Breast epithelium (tissue), 3 donors: ENCODE results near the gene PIP4K2C.

Experiments used
- POLR2A ChIP-seq: fragments of 450-650 bp; IDR thresholded peaks from one replicate; pipeline ENCODE4 v1.6.1; 2016; ENCODE audit warnings: antibody characterized with exemption, mild to moderate bottlenecking, moderate library complexity
- POLR2AphosphoS5 ChIP-seq, 3 donors: sonication (generic); formaldehyde crosslinking; IDR thresholded peaks; one replicate each; pipeline ENCODE4 v1.6.1; 2017; ENCODE audit warnings: antibody characterized with exemption in 3 of 3
- TF ChIP-seq, protein P1 (sequence below), 3 donors: fragments of 450-650 bp; IDR thresholded peaks; one replicate each; pipeline ENCODE4 v1.5.1; 2016 to 2017; ENCODE audit warnings: antibody characterized with exemption in 3 of 3, mild to moderate bottlenecking in 3 of 3, moderate library complexity in 3 of 3

GRCh38 chr12:57618966-57619433, 28.0 kb downstream of the PIP4K2C start:
- TF ChIP-seq, protein P1, sequence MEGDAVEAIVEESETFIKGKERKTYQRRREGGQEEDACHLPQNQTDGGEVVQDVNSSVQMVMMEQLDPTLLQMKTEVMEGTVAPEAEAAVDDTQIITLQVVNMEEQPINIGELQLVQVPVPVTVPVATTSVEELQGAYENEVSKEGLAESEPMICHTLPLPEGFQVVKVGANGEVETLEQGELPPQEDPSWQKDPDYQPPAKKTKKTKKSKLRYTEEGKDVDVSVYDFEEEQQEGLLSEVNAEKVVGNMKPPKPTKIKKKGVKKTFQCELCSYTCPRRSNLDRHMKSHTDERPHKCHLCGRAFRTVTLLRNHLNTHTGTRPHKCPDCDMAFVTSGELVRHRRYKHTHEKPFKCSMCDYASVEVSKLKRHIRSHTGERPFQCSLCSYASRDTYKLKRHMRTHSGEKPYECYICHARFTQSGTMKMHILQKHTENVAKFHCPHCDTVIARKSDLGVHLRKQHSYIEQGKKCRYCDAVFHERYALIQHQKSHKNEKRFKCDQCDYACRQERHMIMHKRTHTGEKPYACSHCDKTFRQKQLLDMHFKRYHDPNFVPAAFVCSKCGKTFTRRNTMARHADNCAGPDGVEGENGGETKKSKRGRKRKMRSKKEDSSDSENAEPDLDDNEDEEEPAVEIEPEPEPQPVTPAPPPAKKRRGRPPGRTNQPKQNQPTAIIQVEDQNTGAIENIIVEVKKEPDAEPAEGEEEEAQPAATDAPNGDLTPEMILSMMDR (IDR thresholded peaks at IDR 0.05): no peak
- TF ChIP-seq POLR2A (no peak), POLR2AphosphoS5 (IDR thresholded peaks at IDR 0.05) (no peak)
